ENCODE data around the gene PRKCA. TPM values are rescaled to one million over a fixed set of nuclear protein-coding genes. Genes with fewer than 3 reads are reported as not detected.
A peak's percentile ranks its signal among the peaks of the same experiment; 100 is the strongest.

The PRKCA gene
- total and polyA plus RNA-seq, 2 of the 13 experiments (the other 11 are each of a cell fraction or from before 2014, with no cell fraction given): 18.5 to 21.5 TPM

DNA sequence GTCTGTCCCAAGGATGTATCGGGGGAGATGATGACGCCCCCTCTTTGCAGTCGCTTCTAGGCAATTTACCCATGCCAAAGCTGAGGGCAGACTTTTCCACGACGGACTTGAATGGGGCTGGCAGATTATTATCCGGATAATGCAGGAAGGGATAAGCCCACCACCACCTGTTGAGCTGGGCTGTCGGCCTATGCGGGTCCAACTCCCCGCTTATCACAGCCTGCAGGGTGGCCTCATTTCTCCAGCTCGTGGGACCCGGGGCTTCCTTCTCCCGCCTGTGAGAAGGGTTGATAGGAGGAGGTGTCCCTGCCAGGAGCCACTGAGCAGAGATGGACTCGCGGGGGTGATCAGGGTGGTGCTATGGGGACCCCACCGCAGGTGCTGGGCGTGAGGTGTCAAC is 533.1 kb downstream of the PRKCA start:
- Histone ChIP-seq H3K4me3 (replicated peaks in 1 of 3; ENCODE audit: insufficient read depth in 1 of 3, low read depth in 2 of 3, low read length in 3 of 3) (no peak overlapping the region), H3K4me2 (ENCODE audit: low read depth, low read length) (peak overlapping the region; percentile 37; the same call in 1 of the 2 replicates), H3K9me3 (ENCODE audit: low read length) (no peaks in the 10 kb centered on the region), H3K4me1 (ENCODE audit: insufficient read depth, low read length) (no peaks in the 10 kb centered on the region), H3K27me3 (ENCODE audit: control insufficient read depth in 1 of 2, insufficient read depth in 2 of 2, low read length in 2 of 2) (peaks cover 7 to 64% of the 10 kb centered on the region in 2 experiments), H3K27ac (ENCODE audit: extremely low read length, insufficient read depth, low read length) (no peak overlapping the region), H2AFZ (ENCODE audit: low read length) (no peak overlapping the region), H3K9ac (ENCODE audit: insufficient read depth, low read depth, low read length) (no peak overlapping the region), H3K36me3 (replicated peaks in 1 of 2; ENCODE audit: control insufficient read depth in 1 of 2, insufficient read depth in 2 of 2, low read length in 2 of 2) (no peaks in the 10 kb centered on the region), H4K20me1 (ENCODE audit: insufficient read depth, low read length) (no peaks in the 10 kb centered on the region), H3K79me2 (ENCODE audit: insufficient read depth, low read length) (no peaks in the 10 kb centered on the region)
- in situ Hi-C loops (cut with HindIII; ENCODE audit: extremely low pct_ligation_motif_present, low pct_unique_long_range_greater_than_20kb) (no loop called here), intact Hi-C loops (cut with micrococcal nuclease; ENCODE audit: unreplicated experiment) (no loop called here)
- POLR2A ChIA-PET: no interaction called here
- no peak for DNase-seq (ENCODE audit: low spot score)
- CTCF ChIA-PET (ENCODE audit: low intra/inter-chr PET ratio, low total read pairs): no interaction called here
- no TSS peak for BruUV-seq (replicated peaks)
- ATAC-seq: peak; percentile 13; the same call in 1 of the 3 replicates
- 41% methylated on average over 12 of the region's 16 CpGs for WGBS (ENCODE audit: low lambda C conversion rate)
- no peak for FAIRE-seq
- TF ChIP-seq ZNF761 (CRISPR knock-in tag; conservative IDR thresholded peaks at IDR 0.05) (no peak), ZNF432 (CRISPR knock-in tag; IDR thresholded peaks at IDR 0.05; ENCODE audit: borderline replicate concordance) (no peak), ZSCAN29 (CRISPR knock-in tag; conservative IDR thresholded peaks at IDR 0.05) (no peak), ZC3H13 (CRISPR knock-in tag; IDR thresholded peaks at IDR 0.05) (no peak), ZNF143 (CRISPR knock-in tag; IDR thresholded peaks at IDR 0.05) (no peak), MBD4 (IDR thresholded peaks at IDR 0.05; ENCODE audit: borderline replicate concordance, low read length) (no peak), SIX4 (CRISPR knock-in tag; IDR thresholded peaks at IDR 0.05) (no peak), SALL1 (CRISPR knock-in tag; IDR thresholded peaks at IDR 0.05) (no peak), PAF1 (CRISPR knock-in tag; IDR thresholded peaks at IDR 0.05) (no peak), EZH2 (conservative IDR thresholded peaks at IDR 0.05; ENCODE audit: low read depth, low read length) (no peak; the same call in 1 of the 2 replicates), ZNF629 (CRISPR knock-in tag; conservative IDR thresholded peaks at IDR 0.05) (no peak)
- TF ChIP-seq, protein P1, sequence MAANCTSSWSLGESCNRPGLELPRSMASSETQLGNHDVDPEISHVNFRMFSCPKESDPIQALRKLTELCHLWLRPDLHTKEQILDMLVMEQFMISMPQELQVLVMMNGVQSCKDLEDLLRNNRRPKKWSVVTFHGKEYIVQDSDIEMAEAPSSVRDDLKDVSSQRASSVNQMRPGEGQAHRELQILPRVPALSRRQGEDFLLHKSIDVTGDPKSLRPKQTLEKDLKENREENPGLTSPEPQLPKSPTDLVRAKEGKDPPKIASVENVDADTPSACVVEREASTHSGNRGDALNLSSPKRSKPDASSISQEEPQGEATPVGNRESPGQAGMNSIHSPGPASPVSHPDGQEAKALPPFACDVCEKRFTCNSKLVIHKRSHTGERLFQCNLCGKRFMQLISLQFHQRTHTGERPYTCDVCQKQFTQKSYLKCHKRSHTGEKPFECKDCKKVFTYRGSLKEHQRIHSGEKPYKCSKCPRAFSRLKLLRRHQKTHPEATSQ (CRISPR knock-in tag; IDR thresholded peaks at IDR 0.05; ENCODE audit: borderline replicate concordance): no peak
- TF ChIP-seq, protein P2, sequence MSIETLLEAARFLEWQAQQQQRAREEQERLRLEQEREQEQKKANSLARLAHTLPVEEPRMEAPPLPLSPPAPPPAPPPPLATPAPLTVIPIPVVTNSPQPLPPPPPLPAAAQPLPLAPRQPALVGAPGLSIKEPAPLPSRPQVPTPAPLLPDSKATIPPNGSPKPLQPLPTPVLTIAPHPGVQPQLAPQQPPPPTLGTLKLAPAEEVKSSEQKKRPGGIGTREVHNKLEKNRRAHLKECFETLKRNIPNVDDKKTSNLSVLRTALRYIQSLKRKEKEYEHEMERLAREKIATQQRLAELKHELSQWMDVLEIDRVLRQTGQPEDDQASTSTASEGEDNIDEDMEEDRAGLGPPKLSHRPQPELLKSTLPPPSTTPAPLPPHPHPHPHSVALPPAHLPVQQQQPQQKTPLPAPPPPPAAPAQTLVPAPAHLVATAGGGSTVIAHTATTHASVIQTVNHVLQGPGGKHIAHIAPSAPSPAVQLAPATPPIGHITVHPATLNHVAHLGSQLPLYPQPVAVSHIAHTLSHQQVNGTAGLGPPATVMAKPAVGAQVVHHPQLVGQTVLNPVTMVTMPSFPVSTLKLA (IDR thresholded peaks at IDR 0.05): no peak
- TF ChIP-seq, protein P3, sequence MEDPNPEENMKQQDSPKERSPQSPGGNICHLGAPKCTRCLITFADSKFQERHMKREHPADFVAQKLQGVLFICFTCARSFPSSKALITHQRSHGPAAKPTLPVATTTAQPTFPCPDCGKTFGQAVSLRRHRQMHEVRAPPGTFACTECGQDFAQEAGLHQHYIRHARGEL (CRISPR knock-in tag; IDR thresholded peaks at IDR 0.05): no peak

Measured in HepG2 (cell line).